Glomerular visceral epithelial cell (primary cell): ENCODE results near the gene LARP1.
"Not testable (repeated sequence)": the region's sequence is repeated elsewhere in the genome, so short reads cannot be mapped to it uniquely, and the experiment has no call there.

Source experiments
- DNase-seq: peaks from one replicate; pipeline ENCODE4 v3.0.0-alpha.2; 2016; ENCODE audit errors: extremely low spot score

Gene LARP1

DNA sequence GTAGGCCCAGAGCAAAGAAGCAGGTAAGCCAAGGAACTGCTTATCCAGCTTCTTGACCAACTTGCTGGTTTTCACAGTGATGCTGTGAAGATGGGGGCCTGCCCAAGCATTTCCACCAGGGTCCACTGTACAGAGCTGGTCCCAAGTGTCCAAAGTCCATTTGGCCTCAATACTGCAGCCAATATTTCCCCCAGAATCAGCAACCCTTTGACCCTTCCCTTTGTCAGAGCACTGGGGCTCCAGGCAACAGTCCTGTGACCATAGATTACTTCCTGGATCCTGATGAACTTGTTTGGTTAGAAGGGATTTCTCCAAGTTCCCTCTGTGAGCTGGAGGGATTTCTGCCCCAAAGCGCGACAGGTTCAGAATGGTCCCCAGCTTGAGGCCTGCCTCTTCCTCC lies 68.9 kb downstream of the LARP1 start:
- no peak for DNase-seq

DNA sequence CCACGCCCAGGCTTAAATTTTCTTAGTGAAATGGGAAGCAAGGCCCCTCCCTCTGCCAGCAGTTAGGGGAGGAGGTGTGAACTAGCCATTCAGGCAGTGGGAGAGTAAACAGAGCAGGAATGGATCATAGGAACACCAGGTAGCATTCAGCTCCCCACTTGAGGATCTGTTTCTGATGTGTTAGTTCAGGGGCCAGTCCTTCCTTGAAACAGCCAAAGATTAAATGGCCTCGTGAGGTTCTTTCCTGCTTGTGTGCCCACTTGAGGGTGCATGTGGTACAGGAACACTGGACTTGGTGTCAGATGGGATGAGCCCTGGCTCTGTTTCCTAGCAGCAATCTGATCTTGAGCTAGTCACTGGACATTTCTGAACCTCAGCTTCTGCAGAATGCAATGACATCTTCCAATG lies 74.0 kb downstream of the LARP1 start:
- peak; percentile 33 for DNase-seq

DNA sequence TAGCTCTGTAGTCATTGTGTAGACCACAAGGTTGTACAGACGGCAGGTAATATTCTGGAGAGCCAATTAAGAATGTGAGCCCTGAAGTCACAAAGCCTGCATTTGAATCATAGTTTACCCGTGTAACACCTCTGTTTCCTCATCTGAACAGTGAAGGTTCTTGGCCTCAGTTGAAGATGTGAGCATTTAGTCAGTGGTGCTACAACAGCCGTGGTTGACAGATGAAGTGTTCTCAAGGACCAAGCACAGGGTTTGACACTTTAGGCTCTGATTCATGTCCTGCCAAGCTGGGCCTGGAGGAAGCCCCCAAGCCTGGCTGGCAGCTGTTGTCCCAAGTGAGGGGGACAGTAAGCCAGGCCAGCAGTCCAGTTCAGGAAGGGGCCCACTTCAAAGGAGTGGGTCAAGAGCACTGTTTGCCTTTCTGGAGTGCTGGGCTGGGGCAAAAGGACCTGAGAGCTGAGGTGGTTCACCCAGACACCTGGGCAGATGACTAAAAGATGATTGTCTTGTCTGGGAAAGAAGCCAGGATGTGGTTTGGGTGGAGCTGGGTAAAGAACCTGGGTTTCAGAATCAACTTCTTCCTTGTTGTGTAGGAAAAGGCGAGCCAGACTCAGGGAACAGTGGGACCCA lies 74.5 kb downstream of the LARP1 start:
- peak; percentile 89 for DNase-seq

DNA sequence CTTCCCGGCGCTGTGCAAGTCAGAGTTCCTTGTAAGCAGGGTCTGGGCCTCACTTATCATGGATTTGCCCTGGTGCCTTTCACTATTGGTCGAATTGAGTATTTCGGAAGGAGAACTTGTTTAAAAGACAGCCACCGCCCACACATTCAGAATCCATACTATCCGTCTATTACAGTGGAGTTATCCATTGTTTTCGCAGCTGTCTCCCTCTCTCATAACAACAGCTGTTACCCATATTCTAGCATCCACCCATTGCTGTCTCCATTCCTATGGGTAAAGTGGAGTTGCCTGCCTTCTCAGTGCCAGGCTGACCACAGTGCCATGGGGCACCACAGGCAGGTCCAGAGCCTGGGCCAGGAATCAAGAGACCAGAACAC lies 75.0 kb downstream of the LARP1 start:
- DNase-seq, result peak; percentile 69

DNA sequence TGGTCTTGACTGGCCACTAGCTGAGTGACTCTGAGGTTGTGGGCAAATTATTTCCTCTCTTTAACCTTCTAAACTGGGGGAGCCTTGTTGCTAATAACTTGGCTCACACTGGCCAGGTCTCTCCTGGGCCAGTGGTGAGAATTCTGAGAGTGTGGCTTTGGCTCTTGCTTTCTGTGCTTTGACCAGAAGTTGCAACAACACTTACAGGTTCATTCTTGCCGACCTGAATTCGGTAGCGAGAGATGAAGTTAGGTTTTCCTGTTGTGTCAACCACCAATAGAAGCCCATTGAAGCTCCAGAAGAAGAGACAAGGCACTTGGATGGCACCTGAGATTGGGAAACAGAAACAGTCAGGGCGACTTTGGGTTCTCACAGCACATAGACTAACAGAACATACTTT lies 75.4 kb downstream of the LARP1 start:
- DNase-seq, result no peak

DNA sequence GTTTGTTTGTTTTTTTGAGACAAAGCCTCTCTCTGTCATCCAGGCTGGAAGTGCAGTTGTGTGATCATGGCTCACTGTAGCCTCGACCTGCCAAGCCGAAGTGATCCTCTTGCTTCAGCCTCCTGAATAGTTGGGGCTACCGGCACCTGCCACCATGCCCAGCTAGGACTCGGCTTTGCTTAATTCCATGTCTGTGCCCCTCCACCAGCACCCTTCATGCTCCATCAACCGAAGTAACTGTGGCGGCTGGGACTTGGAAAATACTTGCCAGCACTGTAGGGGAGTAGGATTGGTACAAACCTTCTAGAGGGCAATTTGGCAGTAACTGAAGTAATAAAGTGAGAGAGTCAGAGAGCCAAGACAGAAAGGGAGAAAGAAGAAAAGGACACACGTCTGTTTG lies 76.3 kb downstream of the LARP1 start:
- no peak for DNase-seq

DNA sequence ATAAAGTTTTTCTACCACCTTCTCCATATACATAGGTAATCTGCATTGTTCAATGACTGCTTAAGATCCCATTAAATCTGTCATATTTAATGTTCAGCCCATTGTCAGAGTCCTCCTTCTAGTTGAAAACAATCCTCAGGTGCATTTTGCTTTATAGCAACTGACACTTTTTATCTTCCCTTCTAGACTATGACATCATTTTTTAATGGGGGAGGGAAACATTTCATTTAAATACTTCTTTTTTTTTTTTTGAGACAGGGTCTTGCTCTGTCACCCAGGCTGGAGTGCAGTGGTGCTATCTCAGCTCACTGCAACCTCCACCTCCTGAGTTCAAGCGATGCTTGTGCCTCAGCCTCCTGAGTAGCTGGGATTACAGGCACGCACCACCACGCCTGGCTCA lies 77.6 kb downstream of the LARP1 start:
- DNase-seq, result not testable (repeated sequence)

DNA sequence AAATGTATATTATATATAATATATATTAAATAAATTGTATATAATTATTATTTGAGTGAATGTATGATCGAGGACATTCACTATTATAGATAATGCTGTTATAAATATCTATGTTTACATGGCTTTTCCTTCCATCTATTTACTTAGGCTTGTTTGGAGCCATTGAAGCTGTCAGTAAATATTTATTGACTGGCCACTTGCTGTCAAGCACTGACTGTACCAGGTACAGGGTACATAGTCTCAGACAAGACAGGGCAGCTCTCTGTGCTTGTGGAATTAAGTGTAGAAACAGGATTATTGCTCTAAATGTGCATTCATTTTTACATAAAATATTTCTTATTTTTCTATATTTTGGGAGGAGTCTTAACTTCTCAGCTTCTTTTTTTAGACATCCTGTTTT lies 78.9 kb downstream of the LARP1 start:
- no peak for DNase-seq

DNA sequence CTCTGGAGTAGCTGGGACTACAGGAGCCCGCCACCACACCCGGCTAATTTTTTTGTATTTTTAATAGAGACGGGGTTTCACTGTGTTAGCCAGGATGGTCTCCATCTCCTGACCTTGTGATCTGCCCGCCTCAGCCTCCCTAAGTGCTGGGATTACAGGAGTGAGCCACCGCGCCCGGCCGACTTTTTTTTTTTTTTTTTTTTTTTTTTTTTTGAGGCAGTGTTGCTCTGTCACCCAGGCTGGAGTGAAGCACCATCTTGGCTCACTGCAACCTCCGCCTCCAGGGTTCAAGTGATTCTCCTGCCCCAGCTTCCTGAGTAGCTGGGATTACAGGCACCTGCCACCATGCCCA lies 80.5 kb downstream of the LARP1 start:
- DNase-seq, result not testable (repeated sequence)

DNA sequence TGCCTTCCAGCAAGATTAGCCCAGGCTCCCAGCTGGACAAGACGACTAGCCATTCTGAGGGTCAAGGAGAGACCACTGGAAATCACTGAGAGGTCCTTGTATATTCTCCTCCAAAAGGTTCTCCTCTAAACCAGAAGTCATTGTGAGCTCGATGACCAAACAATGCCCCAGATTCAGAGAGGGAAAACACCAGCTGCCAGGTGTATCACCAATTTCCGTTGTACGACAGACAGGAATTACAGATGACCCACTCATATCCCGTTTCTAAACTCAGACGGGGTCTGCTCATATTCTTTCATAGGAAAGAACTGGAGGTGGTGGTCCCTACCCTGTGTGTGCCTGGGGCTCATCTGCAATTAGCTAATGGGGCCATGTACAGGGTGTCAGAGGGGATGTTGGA lies 81.0 kb downstream of the LARP1 start:
- DNase-seq, result no peak

DNA sequence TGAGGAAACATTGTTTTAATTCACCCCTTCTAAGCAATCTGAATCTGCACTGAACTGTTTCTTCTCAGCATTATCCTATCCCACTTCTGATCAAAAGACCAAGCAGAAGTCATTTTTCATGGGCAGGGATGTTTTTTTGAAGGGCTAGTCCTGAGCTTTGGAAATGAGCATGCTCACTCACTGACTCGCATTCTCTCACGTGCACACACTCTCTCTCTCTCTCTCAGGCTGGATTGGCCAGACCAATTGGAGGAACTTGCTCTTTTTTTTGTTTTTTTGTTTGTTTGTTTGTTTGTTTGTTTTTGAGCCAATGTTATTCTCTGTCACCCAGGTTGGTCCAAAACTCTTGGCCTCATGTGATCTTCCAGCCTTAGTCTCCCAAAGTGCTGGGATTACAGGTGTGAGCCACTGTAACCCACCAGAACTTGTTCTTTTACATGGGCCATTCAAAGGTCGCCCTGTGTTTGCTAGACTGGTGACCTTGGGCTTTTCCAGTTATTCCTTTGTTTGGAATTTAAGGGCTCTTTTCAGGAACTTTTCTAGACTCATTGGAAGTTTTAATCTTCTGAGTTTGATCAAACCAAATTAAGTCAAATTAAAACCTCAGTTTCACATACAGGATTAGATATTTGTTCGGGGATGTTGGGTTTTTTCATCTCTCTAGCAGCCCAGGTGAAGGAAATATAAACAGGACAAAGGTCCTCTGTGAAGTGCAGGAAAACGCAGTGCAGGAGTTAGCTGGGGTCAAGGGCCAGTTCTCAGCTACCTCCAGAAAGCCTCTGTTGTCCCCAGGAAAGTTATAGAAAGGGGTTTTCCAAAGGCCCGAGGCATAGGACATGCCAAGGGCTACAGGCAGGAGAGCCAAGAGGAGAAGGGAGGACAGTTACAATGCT lies 82.1 kb downstream of the LARP1 start:
- DNase-seq, result no peak

DNA sequence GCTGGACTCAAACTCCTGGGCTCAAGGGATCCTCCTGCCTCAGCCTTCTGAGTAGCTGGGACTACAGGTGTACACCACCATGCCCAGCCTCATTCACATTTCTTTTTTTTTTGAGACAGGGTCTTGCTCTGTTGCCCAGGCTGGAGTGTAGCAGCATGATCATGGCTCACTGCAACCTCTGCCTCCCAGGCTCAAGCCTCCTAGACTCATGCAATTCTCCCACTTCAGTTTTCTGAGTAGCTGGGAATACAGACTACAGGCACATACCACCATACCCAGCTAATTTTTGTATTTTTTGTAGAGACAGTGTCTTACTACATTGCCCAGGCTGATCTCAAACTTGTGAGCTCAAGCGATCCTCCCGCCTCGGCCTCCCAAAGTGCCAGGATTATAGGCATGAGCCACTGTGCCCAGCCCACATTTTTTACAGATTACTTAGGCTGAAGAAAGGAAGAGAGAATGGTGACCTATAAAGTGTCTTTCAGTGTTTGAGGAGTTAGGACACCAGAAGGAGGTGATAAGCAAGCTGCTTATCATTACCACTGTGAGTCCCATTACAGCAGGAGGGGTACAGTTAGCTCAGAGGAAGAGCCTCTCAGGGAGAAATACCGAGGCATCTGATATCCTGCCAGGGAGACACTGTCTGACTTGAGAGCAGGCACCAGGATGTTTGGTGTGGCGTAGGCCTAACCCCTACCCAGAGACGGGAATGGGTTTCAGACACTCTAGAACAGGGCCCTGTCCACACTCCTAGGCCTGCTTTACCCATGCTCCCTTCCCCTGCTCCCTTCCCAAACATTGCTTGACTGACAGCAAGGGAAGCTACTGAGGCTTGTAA lies 85.5 kb downstream of the LARP1 start:
- no peak for DNase-seq

DNA sequence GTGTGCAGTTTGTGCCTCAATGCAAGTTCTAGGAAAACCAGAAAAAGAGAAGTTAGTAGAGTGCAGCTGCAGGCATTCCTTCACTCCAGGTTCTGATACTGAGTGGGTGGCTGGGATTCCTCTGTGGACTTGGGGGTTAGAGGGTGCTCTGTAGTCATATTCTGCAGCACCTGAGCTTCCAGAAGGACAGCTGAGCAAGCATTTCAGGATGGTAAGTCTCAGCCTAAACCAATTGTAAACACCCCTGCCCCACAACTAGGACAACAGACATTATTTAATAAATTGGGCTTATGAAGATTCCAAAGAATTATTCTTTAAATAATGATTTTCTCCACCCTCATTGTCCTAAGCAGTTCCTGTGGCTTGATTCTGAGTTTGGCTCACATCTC lies 86.1 kb downstream of the LARP1 start:
- DNase-seq, result no peak

DNA sequence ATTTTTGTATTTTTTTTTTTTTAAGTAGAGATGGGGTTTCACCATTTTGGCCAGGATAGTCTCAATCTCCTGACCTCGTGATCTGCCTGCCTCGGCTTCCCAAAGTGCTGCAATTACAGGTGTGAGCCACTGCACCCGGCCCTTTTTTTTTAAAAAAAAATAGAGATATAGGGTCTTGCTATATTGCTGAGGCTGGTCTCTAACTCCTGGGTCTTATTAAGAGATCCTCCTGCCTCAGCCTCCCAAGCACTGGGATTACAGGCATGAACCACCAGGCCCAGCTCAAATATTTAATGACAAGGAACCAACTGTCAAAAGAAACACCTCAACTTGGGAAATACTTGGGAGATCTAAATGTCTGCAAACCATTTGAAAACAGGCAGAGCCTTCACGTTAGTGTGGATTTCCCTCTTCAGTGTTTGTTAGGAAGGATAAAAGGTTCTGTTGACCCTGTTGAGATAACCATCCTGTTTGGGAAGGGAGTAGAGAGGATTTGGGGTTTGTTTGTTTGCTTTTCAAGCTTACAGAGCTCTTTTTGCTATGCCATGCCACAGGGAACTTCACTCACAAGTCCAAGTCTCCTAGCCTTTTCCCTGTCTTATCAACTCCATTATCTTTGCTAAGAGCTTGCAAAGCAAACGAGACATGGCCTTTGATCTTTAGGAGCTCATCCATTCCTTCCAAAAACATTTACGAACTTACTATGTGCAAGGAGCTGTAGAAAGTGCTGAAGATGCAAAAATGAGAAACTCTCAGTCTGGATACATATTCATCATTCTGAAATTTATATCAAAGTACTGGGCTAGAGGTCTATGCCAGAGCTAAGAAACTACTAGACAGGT lies 87.7 kb downstream of the LARP1 start:
- no peak for DNase-seq

DNA sequence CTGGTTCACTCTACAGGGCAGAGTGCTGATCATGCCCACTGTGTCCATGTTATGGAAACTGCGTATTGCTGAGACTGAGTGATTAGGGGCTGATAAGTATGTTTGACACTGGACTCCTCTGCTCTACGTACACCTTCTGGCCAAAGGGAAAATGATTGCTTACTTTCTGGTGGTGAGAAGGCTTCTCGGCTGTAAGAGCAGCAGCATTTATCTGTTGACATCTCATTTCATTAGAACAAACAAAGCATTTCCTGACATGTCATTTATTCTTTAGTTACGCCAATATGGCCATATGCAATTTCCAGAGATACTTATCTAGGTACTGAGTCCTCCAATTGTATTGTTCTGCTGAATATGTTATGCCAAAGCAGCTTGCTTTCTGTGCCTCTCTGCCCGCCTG lies 89.6 kb downstream of the LARP1 start:
- no peak for DNase-seq

DNA sequence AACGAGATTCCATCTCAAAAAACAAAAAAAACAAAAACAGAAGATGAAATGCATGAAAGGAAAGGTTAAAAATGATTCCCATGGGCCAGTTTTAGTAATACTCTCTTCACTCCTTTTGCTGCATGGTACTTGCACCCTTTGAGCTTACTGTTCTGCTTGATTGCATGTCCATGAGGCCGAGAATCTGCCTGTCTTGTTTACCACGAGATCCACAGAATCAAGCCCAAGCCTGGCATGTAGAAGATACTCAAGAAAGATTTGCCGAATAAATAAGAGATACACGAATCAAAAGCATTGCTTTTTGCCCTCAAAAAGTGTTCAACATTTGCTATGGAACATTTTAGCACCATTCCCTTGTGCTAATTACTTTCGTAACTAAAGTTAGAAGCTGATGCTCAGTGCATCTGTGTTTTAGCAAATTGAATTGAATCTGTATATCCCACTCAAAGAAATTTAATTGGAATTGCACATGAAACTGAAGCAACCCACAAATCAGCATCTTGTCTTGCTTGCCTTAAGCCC lies 94.1 kb downstream of the LARP1 start:
- DNase-seq, result no peak

DNA sequence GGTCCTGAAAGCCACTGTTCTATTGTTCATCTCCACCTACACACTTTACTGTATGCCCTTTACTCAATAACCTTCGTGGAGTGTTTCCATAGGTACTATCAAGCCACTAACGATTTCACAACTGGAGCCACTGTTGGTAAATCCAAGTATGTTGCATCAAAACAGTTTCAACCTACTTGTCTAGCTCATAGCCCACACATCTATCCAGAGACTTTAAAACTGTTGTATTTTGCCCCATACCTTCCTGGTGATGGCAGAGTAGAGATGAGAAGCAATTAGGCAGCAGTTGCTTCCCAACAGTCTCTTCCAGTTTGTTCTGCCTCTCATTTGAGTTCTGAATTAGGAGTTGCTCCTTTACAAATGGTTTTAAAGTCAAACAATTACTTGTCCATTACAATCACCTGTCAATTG lies 94.6 kb downstream of the LARP1 start:
- no peak for DNase-seq

DNA sequence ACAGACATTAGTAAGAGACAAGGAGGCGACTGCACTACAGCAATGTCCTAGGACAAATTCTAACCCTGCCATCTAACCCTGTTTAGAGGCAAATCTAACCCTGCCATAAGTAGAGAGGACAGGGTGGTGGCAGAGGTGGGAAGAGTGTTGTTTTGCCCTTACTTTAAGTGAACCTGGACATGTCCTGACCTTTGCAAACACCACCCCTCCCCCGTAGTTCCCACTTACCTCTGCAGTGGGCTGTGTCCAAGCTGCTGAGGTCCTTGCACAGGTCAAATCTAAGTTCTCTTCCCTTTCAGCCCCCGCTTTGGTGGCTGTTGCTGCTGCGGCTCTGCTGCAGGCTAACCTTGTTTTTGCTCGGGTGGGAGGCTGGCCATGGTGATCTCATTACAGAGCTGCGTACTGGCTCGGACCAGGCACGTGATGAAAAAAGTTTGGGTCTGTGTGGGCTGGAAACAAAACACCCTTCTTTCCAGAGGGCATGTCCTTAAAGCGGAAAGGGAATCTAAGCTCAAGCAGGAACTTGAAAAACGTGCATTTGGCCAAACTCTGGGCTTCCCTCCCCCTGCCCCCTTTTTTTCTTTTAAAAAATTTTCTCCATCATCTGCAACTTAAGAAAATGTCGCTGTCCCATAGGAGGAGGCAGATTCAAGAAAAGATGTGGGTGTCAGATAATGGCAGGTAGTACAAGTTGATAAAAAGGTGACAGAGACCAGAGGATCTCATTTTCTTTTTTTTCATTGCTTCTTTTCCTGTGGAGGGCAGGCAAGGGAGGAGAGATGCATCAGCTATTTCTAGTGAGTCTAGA lies 95.3 kb downstream of the LARP1 start, which contains the start of gene FAXDC2:
TSS of gene FAXDC2 (minus strand) at position 349 of the 808 bp plus-strand sequence. CDS start 12,425 bp downstream, outside the sequence.
- DNase-seq, result peak; percentile 49

DNA sequence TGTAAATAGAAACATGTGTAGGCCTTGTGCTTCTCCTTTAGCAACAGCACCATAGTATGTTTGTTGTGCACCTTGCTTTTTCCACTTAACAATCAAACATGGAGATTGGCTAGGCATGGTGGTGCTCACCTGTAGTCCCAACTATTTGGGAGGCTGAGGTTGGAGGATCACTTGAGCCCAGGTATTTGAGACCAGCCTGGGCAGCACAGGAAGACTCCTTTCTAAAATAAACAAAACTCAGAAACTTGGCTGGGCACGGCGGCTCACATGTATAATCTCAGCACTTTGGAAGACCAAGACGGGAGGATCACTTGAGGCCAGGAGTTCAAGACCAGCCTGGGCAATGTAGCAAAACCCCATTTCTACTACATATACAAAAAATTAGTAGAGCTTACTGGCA lies 96.2 kb downstream of the LARP1 start:
- DNase-seq, result no peak

DNA sequence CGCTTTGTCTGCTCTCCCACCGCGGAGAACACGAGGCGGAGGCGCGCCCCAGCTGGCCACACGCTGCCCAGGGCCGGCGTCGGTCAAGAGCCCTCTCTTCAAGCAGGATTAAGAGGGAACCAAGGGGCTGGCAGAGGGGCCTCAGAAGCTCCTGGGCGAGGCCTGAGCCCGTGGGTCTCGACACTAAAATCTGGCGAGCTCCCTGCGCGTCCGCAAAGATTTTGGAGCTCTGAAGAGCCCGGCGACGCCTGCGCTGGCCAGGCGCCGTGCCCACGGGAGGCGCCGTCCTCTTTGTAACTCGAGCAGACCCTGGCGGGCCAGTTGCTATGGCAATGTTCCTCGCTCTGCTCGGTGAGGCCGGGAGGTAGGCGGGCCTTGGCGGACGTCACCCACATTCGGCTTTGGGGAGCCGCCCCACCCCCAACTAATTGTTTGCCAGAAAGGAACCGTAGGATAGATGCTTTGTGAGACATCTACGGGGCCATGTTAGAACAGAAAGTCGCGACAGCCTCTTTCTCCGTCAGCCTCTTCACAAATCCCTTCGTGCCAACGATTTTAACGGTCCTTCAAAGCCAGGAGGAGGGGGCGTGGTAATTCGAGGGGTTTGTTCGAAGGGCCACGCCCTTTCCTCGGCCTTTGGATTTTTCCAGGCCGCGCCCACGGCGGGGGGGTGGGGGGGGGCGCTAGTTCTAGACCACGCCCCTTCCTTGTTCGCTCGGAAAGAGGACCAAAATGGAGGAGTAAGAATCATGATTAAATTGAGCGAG lies 102.5 kb downstream of the LARP1 start:
- DNase-seq, result peak; percentile 97
